ENCODE measurements around the gene ATG101. TPM values are rescaled to one million over a fixed set of nuclear protein-coding genes. Genes with fewer than 3 reads are reported as not detected.
A peak's percentile ranks its signal among the peaks of the same experiment; 100 is the strongest.

ATG101 gene
- total and polyA plus RNA-seq, 7 experiments from 2014 or later: 20.7 to 39.7 (median 30.9) TPM

DNA sequence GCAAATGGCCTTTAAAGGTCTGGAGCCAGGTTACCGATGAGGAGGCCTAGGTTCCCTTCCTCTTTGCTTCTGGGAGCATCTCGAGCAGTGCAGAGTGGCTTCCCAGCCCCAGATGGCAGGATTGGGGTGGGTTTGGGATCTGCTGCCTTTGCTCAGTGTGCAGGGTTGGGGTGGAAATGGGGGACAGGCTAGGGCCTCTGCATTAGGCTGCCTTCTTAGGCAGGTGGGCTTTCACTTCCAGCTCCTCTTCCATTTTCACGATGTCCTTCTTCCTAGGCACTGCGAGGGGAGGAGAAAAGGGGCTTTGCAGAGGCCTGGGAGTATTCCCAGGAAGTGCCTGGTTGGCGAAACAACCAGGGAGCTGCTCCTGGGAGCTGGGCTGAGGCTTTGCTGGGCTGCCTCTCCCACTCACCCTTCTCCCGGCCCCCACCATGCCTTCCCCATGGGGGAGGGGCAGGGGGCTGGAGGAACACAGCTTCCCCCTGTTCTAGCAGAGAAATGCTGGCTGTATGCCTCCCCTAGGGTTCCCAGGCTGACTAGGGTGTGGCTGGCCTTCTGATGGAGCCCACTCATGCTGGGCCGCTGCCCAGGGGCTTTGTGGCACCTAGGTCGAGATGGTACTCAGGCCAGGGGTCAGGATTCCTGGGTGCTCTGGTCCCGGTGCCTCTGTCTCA lies 16.1 kb upstream of the ATG101 start:
- no peak for ATAC-seq

DNA sequence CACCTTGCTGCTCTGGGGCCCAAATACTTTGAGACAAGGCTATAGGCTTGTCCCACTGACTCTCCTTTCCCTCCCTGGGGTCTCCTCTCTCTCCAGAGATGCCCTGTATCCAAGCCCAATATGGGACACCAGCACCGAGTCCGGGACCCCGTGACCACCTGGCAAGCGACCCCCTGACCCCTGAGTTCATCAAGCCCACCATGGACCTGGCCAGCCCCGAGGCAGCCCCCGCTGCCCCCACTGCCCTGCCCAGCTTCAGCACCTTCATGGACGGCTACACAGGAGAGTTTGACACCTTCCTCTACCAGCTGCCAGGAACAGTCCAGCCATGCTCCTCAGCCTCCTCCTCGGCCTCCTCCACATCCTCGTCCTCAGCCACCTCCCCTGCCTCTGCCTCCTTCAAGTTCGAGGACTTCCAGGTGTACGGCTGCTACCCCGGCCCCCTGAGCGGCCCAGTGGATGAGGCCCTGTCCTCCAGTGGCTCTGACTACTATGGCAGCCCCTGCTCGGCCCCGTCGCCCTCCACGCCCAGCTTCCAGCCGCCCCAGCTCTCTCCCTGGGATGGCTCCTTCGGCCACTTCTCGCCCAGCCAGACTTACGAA lies 15.4 kb upstream of the ATG101 start:
- Histone ChIP-seq H3K36me3 (ENCODE audit: control insufficient read depth in 2 of 3, insufficient read depth in 3 of 3, low read length in 3 of 3) (peaks cover 0 to 31% (median 0%) of the 10 kb centered on the region in 3 experiments), H3K4me1 (ENCODE audit: control insufficient read depth in 2 of 2, insufficient read depth in 2 of 2, low read length in 2 of 2) (peaks cover 21 to 22% of the 10 kb centered on the region in 2 donors), H3K9me3 (ENCODE audit: control insufficient read depth in 2 of 3, low read length in 3 of 3) (no peaks in the 10 kb centered on the region), H3K4me3 (ENCODE audit: low read length) (no peak overlapping the region), H3K27ac (ENCODE audit: low read depth, low read length) (no peak overlapping the region), H3K27me3 (ENCODE audit: control insufficient read depth in 2 of 2, insufficient read depth in 2 of 2, low read length in 2 of 2) (no peaks in the 10 kb centered on the region)
- H3K27ac Mint-ChIP-seq: peak overlapping the region in 4 of 9 donors; percentile 44 to 75 (median 51)
- peaks cover 19 to 37% (median 33%) of the 10 kb centered on the region in 7 donors for H3K4me1 Mint-ChIP-seq
- ChIA-PET CTCF (interaction anchor here (1.2 kb wide), 1 partner anchor 31 kb away, joined by 3 read pairs; no protein-coding TSS in a partner anchor), POLR2A (no interaction called here)
- ATAC-seq: no peak
- H3K36me3 Mint-ChIP-seq: peaks cover 0 to under 1% (median 0%) of the 10 kb centered on the region in 5 donors
- intact Hi-C loops (cut with micrococcal nuclease): loop anchor here (5.0 to 10.0 kb wide), 3 partner anchors 660 to 1970 kb away; partner anchors contain the start of genes EIF4B (in 1 of the 2), GALNT6 (in 1 of the 2) and SMARCD1 (in 1 of the 2)
- no peak for DNase-seq
- peaks cover 0 to 7% (median 0%) of the 10 kb centered on the region in 5 donors for H3K27me3 Mint-ChIP-seq
- H3K9me3 Mint-ChIP-seq: peaks cover 0 to 2% (median 0%) of the 10 kb centered on the region in 11 donors
- no peak overlapping the region for H3K4me3 Mint-ChIP-seq

More for the DNA sequence above, 16.1 kb upstream of the ATG101 start:
- ChIA-PET CTCF (no interaction called here), POLR2A (no interaction called here)
- intact Hi-C loops (cut with micrococcal nuclease): loop anchor here (5.0 to 10.0 kb wide), 3 partner anchors 659 to 1969 kb away; partner anchors contain the start of genes EIF4B (in 1 of the 2), GALNT6 (in 1 of the 2) and SMARCD1 (in 1 of the 2)
- Mint-ChIP-seq H3K4me1 (peaks cover 23 to 41% (median 36%) of the 10 kb centered on the region in 7 donors), H3K4me3 (peak overlapping the region in 1 of 10 donors; percentile 94), H3K9me3 (peaks cover 0 to 2% (median 0%) of the 10 kb centered on the region in 11 donors), H3K27me3 (peaks cover 0 to 9% (median 0%) of the 10 kb centered on the region in 5 donors), H3K27ac (peak overlapping the region in 5 of 9 donors; percentile 99 to 100 (median 100)), H3K36me3 (peaks cover 0 to 2% (median 0%) of the 10 kb centered on the region in 5 donors)
- Histone ChIP-seq H3K9me3 (ENCODE audit: control insufficient read depth in 2 of 3, low read length in 3 of 3) (no peaks in the 10 kb centered on the region), H3K36me3 (ENCODE audit: control insufficient read depth in 2 of 3, insufficient read depth in 3 of 3, low read length in 3 of 3) (peaks cover 0 to 26% (median 0%) of the 10 kb centered on the region in 3 experiments), H3K4me1 (ENCODE audit: control insufficient read depth in 2 of 2, insufficient read depth in 2 of 2, low read length in 2 of 2) (peaks cover 21 to 22% of the 10 kb centered on the region in 2 donors), H3K4me3 (ENCODE audit: low read length) (no peak overlapping the region), H3K27ac (ENCODE audit: low read depth, low read length) (peak overlapping the region; percentile 93), H3K27me3 (ENCODE audit: control insufficient read depth in 2 of 2, insufficient read depth in 2 of 2, low read length in 2 of 2) (no peaks in the 10 kb centered on the region)
- no peak for DNase-seq

DNA sequence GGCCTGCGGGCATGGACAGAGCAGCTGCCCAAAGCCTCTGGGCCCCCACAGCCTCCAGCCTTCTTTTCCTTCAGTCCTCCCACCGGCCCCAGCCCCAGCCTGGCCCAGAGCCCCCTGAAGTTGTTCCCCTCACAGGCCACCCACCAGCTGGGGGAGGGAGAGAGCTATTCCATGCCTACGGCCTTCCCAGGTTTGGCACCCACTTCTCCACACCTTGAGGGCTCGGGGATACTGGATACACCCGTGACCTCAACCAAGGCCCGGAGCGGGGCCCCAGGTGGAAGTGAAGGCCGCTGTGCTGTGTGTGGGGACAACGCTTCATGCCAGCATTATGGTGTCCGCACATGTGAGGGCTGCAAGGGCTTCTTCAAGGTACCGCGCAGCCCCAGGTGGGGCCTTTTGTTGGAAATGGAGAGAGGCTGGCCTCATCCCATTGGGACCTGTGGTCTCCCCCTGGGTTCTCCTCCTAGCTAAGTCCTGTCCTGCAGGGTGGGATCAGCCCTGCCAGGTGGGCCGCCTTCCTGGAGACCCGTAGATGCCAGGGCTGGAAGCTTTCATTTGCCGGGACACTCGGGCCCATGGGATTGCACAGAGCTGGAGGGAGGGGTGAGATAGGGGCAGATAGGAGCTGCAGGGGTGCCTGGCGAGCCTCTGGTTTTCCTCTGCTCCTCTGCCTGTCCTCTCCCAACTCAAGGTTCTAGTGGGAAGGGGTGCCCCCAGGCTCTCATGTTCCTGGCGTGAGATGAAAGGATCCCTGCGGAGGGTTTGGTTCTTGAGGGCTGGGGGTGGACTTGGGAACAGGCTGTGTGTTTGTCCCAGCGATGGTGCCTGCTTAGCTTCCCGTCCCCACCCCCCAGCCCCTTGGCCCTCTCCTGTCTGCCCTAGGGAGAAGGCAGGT lies 14.7 kb upstream of the ATG101 start:
- H3K4me3 ChIP-seq (ENCODE audit: low read length): no peak overlapping the region
- POLR2A ChIA-PET: interaction anchor here (2.1 kb wide), 1 partner anchor 15 kb away, joined by 7 read pairs; the partner anchor contains the start of gene ATG101
- H3K9me3 ChIP-seq (ENCODE audit: control insufficient read depth in 2 of 3, low read length in 3 of 3): no peaks in the 10 kb centered on the region
- Mint-ChIP-seq H3K9me3 (no peaks in the 10 kb centered on the region), H3K36me3 (no peaks in the 10 kb centered on the region), H3K4me1 (peaks cover 12 to 30% (median 25%) of the 10 kb centered on the region in 7 donors), H3K4me3 (no peak overlapping the region), H3K27me3 (no peaks in the 10 kb centered on the region), H3K27ac (peak overlapping the region in 2 of 9 donors; percentile 10 to 75)
- peaks cover 18 to 20% of the 10 kb centered on the region in 2 donors for H3K4me1 ChIP-seq (ENCODE audit: control insufficient read depth in 2 of 2, insufficient read depth in 2 of 2, low read length in 2 of 2)
- no peak overlapping the region for H3K27ac ChIP-seq (ENCODE audit: low read depth, low read length)
- H3K27me3 ChIP-seq (ENCODE audit: control insufficient read depth in 2 of 2, insufficient read depth in 2 of 2, low read length in 2 of 2): no peaks in the 10 kb centered on the region
- H3K36me3 ChIP-seq (ENCODE audit: control insufficient read depth in 2 of 3, insufficient read depth in 3 of 3, low read length in 3 of 3): peaks cover 0 to 31% (median 0%) of the 10 kb centered on the region in 3 experiments
- DNase-seq (no peak), ATAC-seq (no peak)
- CTCF ChIA-PET: interaction anchor here (0.7 to 1.2 kb wide), 2 partner anchors 32 to 162 kb away, joined by 3 read pairs; no protein-coding TSS in a partner anchor
- intact Hi-C loops (cut with micrococcal nuclease): loop anchor here (5.0 to 10.0 kb wide), 3 partner anchors 660 to 1970 kb away; partner anchors contain the start of genes EIF4B (in 1 of the 2), GALNT6 (in 1 of the 2) and SMARCD1 (in 1 of the 2)

DNA sequence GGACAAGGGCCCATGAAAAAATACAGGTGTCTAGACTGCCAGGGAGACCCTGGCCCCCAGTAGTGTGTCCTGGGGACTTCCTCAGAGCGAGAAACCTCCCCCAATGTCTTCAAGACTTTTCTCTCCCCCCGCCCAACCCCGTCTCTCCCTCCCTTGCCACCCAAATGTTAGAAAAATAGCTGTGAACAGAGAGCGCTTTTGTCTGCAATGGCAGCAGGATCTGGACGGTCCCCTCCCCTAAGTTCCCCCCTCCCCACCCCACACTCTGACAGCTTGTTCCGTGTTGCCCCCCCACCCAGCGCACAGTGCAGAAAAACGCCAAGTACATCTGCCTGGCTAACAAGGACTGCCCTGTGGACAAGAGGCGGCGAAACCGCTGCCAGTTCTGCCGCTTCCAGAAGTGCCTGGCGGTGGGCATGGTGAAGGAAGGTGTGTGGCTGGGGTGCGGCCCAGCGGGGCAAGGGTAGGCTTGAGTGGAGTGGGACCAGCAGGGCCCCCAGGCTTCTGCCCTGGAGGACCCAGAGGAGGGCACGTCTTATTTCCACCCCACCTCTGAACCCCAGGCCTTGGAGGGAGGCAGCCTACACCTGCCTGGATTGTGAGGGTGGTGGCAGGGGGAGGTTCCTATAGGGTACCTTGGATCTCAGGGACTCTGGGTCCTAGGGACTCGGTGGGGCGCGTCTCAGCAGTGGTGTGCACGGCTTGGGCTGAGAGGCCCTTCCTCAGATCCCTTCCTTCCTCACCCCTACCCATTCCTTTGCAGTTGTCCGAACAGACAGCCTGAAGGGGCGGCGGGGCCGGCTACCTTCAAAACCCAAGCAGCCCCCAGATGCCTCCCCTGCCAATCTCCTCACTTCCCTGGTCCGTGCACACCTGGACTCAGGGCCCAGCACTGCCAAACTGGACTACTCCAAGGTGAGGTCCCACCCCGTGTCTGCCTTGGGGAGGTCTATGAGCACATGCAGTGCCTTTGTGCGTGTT lies 13.8 kb upstream of the ATG101 start:
- Histone ChIP-seq H3K9me3 (ENCODE audit: control insufficient read depth in 2 of 3, low read length in 3 of 3) (no peaks in the 10 kb centered on the region), H3K27ac (ENCODE audit: low read depth, low read length) (no peak overlapping the region), H3K4me1 (ENCODE audit: control insufficient read depth in 2 of 2, insufficient read depth in 2 of 2, low read length in 2 of 2) (peaks cover 10 to 15% of the 10 kb centered on the region in 2 donors), H3K36me3 (ENCODE audit: control insufficient read depth in 2 of 3, insufficient read depth in 3 of 3, low read length in 3 of 3) (peaks cover 0 to 31% (median 0%) of the 10 kb centered on the region in 3 experiments), H3K27me3 (ENCODE audit: control insufficient read depth in 2 of 2, insufficient read depth in 2 of 2, low read length in 2 of 2) (no peaks in the 10 kb centered on the region), H3K4me3 (ENCODE audit: low read length) (no peak overlapping the region)
- CTCF ChIA-PET: no interaction called here
- no peak for ATAC-seq
- Mint-ChIP-seq H3K9me3 (no peaks in the 10 kb centered on the region), H3K27me3 (no peaks in the 10 kb centered on the region), H3K36me3 (no peaks in the 10 kb centered on the region), H3K27ac (peak overlapping the region in 3 of 9 donors; percentile 10 to 53 (median 52)), H3K4me3 (no peak overlapping the region), H3K4me1 (peaks cover 6 to 25% (median 21%) of the 10 kb centered on the region in 7 donors)
- no peak for DNase-seq
- POLR2A ChIA-PET: interaction anchor here (2.1 kb wide), 1 partner anchor 14 kb away, joined by 7 read pairs; the partner anchor contains the start of gene ATG101
- intact Hi-C loops (cut with micrococcal nuclease): loop anchor here in 1 of 2 donors (10.0 kb wide), 2 partner anchors 661 to 1971 kb away; partner anchors contain the start of genes GALNT6 and SMARCD1

DNA sequence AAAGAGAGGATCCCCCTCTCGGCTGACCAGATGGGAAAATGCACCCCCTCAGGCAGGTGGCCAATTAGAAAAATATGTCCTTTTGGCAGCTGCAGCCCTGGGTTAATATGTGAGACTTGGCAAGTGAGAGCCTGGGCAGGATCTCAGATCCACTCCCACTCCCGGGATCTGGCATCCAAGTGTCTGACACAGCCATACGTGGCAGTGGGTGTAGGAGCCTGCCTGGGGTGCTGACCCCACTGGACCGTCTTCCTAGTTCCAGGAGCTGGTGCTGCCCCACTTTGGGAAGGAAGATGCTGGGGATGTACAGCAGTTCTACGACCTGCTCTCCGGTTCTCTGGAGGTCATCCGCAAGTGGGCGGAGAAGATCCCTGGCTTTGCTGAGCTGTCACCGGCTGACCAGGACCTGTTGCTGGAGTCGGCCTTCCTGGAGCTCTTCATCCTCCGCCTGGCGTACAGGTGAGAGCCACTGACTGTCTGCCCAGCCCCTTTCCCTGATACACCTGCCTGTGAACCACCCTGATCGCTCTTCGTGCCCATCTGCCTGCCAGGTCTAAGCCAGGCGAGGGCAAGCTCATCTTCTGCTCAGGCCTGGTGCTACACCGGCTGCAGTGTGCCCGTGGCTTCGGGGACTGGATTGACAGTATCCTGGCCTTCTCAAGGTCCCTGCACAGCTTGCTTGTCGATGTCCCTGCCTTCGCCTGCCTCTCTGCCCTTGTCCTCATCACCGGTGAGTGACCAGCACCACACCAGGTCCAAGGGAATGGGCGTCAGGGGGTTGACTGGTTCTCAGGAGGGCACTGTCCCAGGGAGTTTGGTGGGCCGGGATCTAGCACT lies 12.8 kb upstream of the ATG101 start:
- Histone ChIP-seq H3K4me1 (ENCODE audit: control insufficient read depth in 2 of 2, insufficient read depth in 2 of 2, low read length in 2 of 2) (peaks cover 6 to 11% of the 10 kb centered on the region in 2 donors), H3K36me3 (ENCODE audit: control insufficient read depth in 2 of 3, insufficient read depth in 3 of 3, low read length in 3 of 3) (peaks cover 0 to 31% (median 0%) of the 10 kb centered on the region in 3 experiments), H3K27me3 (ENCODE audit: control insufficient read depth in 2 of 2, insufficient read depth in 2 of 2, low read length in 2 of 2) (no peaks in the 10 kb centered on the region), H3K9me3 (ENCODE audit: control insufficient read depth in 2 of 3, low read length in 3 of 3) (no peaks in the 10 kb centered on the region), H3K27ac (ENCODE audit: low read depth, low read length) (no peak overlapping the region), H3K4me3 (ENCODE audit: low read length) (no peak overlapping the region)
- ChIA-PET POLR2A (interaction anchor here (2.1 kb wide), 1 partner anchor 13 kb away, joined by 7 read pairs; the partner anchor contains the start of gene ATG101), CTCF (no interaction called here)
- H3K36me3 Mint-ChIP-seq: no peaks in the 10 kb centered on the region
- no peak for ATAC-seq
- H3K4me3 Mint-ChIP-seq: no peak overlapping the region
- H3K27ac Mint-ChIP-seq: peak overlapping the region in 2 of 9 donors; percentile 52 to 53
- H3K4me1 Mint-ChIP-seq: peaks cover 3 to 16% (median 12%) of the 10 kb centered on the region in 7 donors
- H3K9me3 Mint-ChIP-seq: no peaks in the 10 kb centered on the region
- intact Hi-C loops (cut with micrococcal nuclease): loop anchor here in 1 of 2 donors (10.0 kb wide), 2 partner anchors 662 to 1972 kb away; partner anchors contain the start of genes GALNT6 and SMARCD1
- no peak for DNase-seq
- H3K27me3 Mint-ChIP-seq: no peaks in the 10 kb centered on the region

Measured in naive thymus-derived CD4-positive, alpha-beta T cell (primary cell).